ENCODE measurements around the gene IL22RA1.

The IL22RA1 gene

GRCh38 chr1:24071941-24072340, 71.0 kb downstream of the IL22RA1 start:
- no peak for DNase-seq (ENCODE audit: low spot score)

GRCh38 chr1:24070821-24071393, 72.0 kb downstream of the IL22RA1 start:
- peak; percentile 42 for DNase-seq (ENCODE audit: low spot score)

GRCh38 chr1:24069817-24070216, 73.1 kb downstream of the IL22RA1 start:
- no peak for DNase-seq (ENCODE audit: low spot score)
